Measurements from ENCODE around the gene PRRC2A. TPM values are rescaled to one million over a fixed set of nuclear protein-coding genes. Genes with fewer than 3 reads are reported as not detected.

The PRRC2A gene
- polyA plus RNA-seq, 4 donors, result 54.6 to 104 (median 74.4) TPM

DNA sequence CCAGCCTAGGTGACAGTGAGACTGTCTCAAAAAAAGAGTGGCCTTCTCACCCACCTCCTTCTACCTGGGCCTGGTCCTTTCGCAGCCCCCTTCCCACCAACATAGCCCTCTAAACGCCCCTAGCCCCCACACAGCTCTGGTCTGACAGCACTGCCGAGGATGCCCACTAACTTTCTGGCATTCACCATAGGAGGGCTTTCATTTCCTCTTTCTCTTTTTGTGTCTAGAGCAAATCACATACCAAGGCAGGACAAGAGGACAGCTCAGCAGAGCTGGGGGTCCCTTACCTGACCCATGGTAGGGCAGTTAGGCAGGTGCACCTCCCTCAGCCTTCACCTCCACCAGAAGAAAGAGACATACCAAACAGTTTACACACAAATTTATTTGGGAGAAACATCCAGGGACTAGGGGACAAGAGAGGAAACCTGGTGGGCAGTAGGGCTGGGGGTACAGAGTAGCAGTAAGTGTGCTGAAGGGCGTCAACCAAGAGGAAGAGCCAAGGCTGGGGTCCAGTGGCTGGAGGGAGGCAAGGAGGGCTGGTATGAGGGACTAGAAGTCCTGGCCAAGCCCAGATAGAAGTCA lies 55.9 kb downstream of the PRRC2A start:
- FAIRE-seq, result no peak
- WGBS, 3 donors, result 83 to 88% (median 86%) methylated on average over 4 of the region's 4 CpGs
- no peak for DNase-seq
- Histone ChIP-seq H3K27ac (ENCODE audit: low read depth in 1 of 3, low read length in 2 of 3) (no peak overlapping the region), H3K4me1 (ENCODE audit: control insufficient read depth in 3 of 3, insufficient read depth in 2 of 3, low read depth in 1 of 3, low read length in 2 of 3) (peaks cover 0 to 12% (median 4%) of the 10 kb centered on the region in 3 donors), H3K36me3 (ENCODE audit: control insufficient read depth in 3 of 3, insufficient read depth in 2 of 3, low read depth in 1 of 3, low read length in 3 of 3) (peaks cover 6 to 32% (median 6%) of the 10 kb centered on the region in 3 donors), H3K4me3 (ENCODE audit: low read depth in 1 of 3, low read length in 3 of 3) (no peak overlapping the region), H3K9me3 (ENCODE audit: control insufficient read depth in 2 of 2, insufficient read depth in 1 of 2, low read depth in 1 of 2, low read length in 1 of 2) (no peaks in the 10 kb centered on the region), H3K27me3 (ENCODE audit: control insufficient read depth in 3 of 3, insufficient read depth in 3 of 3, low read length in 3 of 3) (no peaks in the 10 kb centered on the region)

GRCh38 chr6:31676904-31677303 lies 56.4 kb downstream of the PRRC2A start:
- FAIRE-seq (no peak), DNase-seq (no peak)
- WGBS, 3 donors, result 70 to 84% (median 79%) methylated on average over 6 of the region's 6 CpGs
- H3K9me3 ChIP-seq (ENCODE audit: control insufficient read depth in 2 of 2, insufficient read depth in 1 of 2, low read depth in 1 of 2, low read length in 1 of 2), result no peaks in the 10 kb centered on the region
- no peaks in the 10 kb centered on the region for H3K27me3 ChIP-seq (ENCODE audit: control insufficient read depth in 3 of 3, insufficient read depth in 3 of 3, low read length in 3 of 3)
- peaks cover 0 to 17% (median 4%) of the 10 kb centered on the region in 3 donors for H3K4me1 ChIP-seq (ENCODE audit: control insufficient read depth in 3 of 3, insufficient read depth in 2 of 3, low read depth in 1 of 3, low read length in 2 of 3)
- no peak overlapping the region for H3K27ac ChIP-seq (ENCODE audit: low read depth in 1 of 3, low read length in 2 of 3)
- H3K4me3 ChIP-seq (ENCODE audit: low read depth in 1 of 3, low read length in 3 of 3), result no peak overlapping the region
- H3K36me3 ChIP-seq (ENCODE audit: control insufficient read depth in 3 of 3, insufficient read depth in 2 of 3, low read depth in 1 of 3, low read length in 3 of 3), result peaks cover 2 to 27% (median 3%) of the 10 kb centered on the region in 3 donors

- WGBS, 3 donors, result 74 to 81% (median 80%) methylated on average over 8 of the region's 8 CpGs
- FAIRE-seq (no peak), DNase-seq (no peak)
- no peaks in the 10 kb centered on the region for H3K9me3 ChIP-seq (ENCODE audit: control insufficient read depth in 2 of 2, insufficient read depth in 1 of 2, low read depth in 1 of 2, low read length in 1 of 2)
- H3K4me1 ChIP-seq (ENCODE audit: control insufficient read depth in 3 of 3, insufficient read depth in 2 of 3, low read depth in 1 of 3, low read length in 2 of 3), result peaks cover 0 to 20% (median 4%) of the 10 kb centered on the region in 3 donors
- no peaks in the 10 kb centered on the region for H3K27me3 ChIP-seq (ENCODE audit: control insufficient read depth in 3 of 3, insufficient read depth in 3 of 3, low read length in 3 of 3)
- no peak overlapping the region for H3K27ac ChIP-seq (ENCODE audit: low read depth in 1 of 3, low read length in 2 of 3)
- H3K36me3 ChIP-seq (ENCODE audit: control insufficient read depth in 3 of 3, insufficient read depth in 2 of 3, low read depth in 1 of 3, low read length in 3 of 3), result peaks cover 0 to 17% (median 0%) of the 10 kb centered on the region in 3 donors
- no peak overlapping the region for H3K4me3 ChIP-seq (ENCODE audit: low read depth in 1 of 3, low read length in 3 of 3)
Measured at GRCh38 chr6:31677955-31678354, 57.4 kb downstream of the PRRC2A start.

DNA sequence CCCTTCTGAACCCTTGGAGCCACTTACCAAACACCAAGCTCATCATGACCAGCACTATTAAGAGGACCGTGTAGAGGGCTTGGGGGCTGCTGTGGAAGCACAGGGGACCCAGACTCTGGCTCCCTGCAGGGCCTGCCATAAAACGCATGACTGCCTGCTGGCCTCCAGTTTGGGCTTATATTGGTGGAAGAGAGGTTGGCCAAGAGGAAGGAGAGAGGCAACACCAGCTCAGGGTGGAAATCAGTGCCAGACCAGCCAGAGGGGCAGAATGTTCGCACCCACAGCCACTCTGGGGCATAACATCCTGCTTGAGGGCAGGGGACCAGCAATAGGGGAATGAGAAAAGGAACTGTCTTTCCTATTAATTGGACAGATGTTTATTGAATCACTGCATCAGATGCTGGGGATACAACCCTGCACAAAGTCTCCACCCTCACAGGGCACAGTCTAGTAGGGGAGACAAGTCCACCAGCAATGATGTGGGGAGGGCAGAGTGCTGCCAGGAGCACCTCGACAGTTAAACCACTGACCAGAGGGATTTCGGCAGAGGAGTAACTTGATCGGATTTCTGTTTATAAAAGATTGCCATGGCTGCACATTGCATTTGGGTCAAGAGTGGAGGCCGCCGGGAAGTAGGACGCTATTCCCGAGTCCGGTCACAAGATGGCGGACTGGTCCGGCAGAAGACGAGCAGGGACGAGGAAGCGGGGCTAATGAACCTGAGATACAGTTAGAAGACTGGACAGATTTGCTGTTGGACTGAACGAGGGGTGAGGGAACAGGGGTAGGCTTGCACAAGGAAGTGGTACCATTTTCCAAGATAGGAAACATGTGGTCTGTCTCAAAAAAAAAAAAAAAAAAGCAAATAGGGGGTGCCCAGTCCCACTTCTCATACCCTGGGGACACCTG lies 60.0 kb downstream of the PRRC2A start, which contains the start of gene LY6G5C:
Gene LY6G5C (minus strand): TSS at position 842 of the 909 bp plus-strand sequence. CDS start 694 bp downstream, at position 148.
- Histone ChIP-seq H3K27ac (ENCODE audit: low read depth in 1 of 3, low read length in 2 of 3) (peak within 1 kb of the TSS; percentile 52 to 88 (median 77)), H3K4me3 (ENCODE audit: low read depth in 1 of 3, low read length in 3 of 3) (peak within 1 kb of the TSS; percentile 38 to 57 (median 45)), H3K4me1 (ENCODE audit: control insufficient read depth in 3 of 3, insufficient read depth in 2 of 3, low read depth in 1 of 3, low read length in 2 of 3) (peaks cover 0 to 33% (median 4%) of the 10 kb centered on the region in 3 donors), H3K9me3 (ENCODE audit: control insufficient read depth in 2 of 2, insufficient read depth in 1 of 2, low read depth in 1 of 2, low read length in 1 of 2) (no peaks in the 10 kb centered on the region), H3K36me3 (ENCODE audit: control insufficient read depth in 3 of 3, insufficient read depth in 2 of 3, low read depth in 1 of 3, low read length in 3 of 3) (peaks cover 0 to 23% (median 0%) of the 10 kb centered on the region in 3 donors), H3K27me3 (ENCODE audit: control insufficient read depth in 3 of 3, insufficient read depth in 3 of 3, low read length in 3 of 3) (no peaks in the 10 kb centered on the region)
- DNase-seq (peak; percentile 83 to 89), FAIRE-seq (no peak)
- 13 to 17% (median 13%) methylated on average over 17 of the region's 17 CpGs for WGBS, 3 donors

- Histone ChIP-seq H3K27me3 (ENCODE audit: control insufficient read depth in 3 of 3, insufficient read depth in 3 of 3, low read length in 3 of 3) (no peaks in the 10 kb centered on the region), H3K4me3 (ENCODE audit: low read depth in 1 of 3, low read length in 3 of 3) (peak overlapping the region; percentile 38 to 57 (median 45)), H3K27ac (ENCODE audit: low read depth in 1 of 3, low read length in 2 of 3) (peak overlapping the region; percentile 52 to 88 (median 77)), H3K9me3 (ENCODE audit: control insufficient read depth in 2 of 2, insufficient read depth in 1 of 2, low read depth in 1 of 2, low read length in 1 of 2) (no peaks in the 10 kb centered on the region), H3K4me1 (ENCODE audit: control insufficient read depth in 3 of 3, insufficient read depth in 2 of 3, low read depth in 1 of 3, low read length in 2 of 3) (peaks cover 0 to 33% (median 4%) of the 10 kb centered on the region in 3 donors), H3K36me3 (ENCODE audit: control insufficient read depth in 3 of 3, insufficient read depth in 2 of 3, low read depth in 1 of 3, low read length in 3 of 3) (peaks cover 0 to 30% (median under 1%) of the 10 kb centered on the region in 3 donors)
- no peak for FAIRE-seq
- peak; percentile 42 to 75 for DNase-seq
- WGBS, 3 donors, result 0 to 2% (median 1%) methylated on average over 20 to 40 of the region's 40 CpGs
Measured at GRCh38 chr6:31681135-31681671, 60.7 kb downstream of the PRRC2A start.

DNA sequence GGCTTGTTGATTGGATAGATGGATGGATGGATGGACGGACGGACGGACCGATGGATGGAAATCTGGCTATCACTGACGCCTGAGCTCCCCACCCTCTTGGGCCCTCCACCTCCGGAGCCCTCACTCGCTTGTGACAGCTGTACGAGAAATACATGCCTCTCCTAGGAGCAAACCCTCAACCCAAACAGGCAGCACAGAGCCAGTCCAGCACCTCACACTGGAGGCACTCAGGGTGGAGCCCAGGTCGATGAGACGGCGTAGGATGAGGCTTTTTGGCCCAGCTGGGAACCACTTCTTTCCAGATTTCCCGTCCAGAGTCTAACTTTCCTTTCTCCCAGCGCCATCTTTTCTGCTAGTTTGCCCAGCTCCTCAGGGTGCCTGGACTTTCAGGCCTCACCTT lies 63.1 kb downstream of the PRRC2A start:
- FAIRE-seq (no peak), DNase-seq (peak in 1 of 2 donors; percentile 44)
- Histone ChIP-seq H3K27ac (ENCODE audit: low read depth in 1 of 3, low read length in 2 of 3) (peak overlapping the region; percentile 49 to 88 (median 72)), H3K4me1 (ENCODE audit: control insufficient read depth in 3 of 3, insufficient read depth in 2 of 3, low read depth in 1 of 3, low read length in 2 of 3) (peaks cover 0 to 33% (median 4%) of the 10 kb centered on the region in 3 donors), H3K9me3 (ENCODE audit: control insufficient read depth in 2 of 2, insufficient read depth in 1 of 2, low read depth in 1 of 2, low read length in 1 of 2) (no peaks in the 10 kb centered on the region), H3K36me3 (ENCODE audit: control insufficient read depth in 3 of 3, insufficient read depth in 2 of 3, low read depth in 1 of 3, low read length in 3 of 3) (peaks cover 3 to 49% (median 8%) of the 10 kb centered on the region in 3 donors), H3K4me3 (ENCODE audit: low read depth in 1 of 3, low read length in 3 of 3) (peak overlapping the region in 2 of 3 donors; percentile 18 to 57), H3K27me3 (ENCODE audit: control insufficient read depth in 3 of 3, insufficient read depth in 3 of 3, low read length in 3 of 3) (no peaks in the 10 kb centered on the region)
- 43 to 65% (median 60%) methylated on average over 13 of the region's 13 CpGs for WGBS, 3 donors

DNA sequence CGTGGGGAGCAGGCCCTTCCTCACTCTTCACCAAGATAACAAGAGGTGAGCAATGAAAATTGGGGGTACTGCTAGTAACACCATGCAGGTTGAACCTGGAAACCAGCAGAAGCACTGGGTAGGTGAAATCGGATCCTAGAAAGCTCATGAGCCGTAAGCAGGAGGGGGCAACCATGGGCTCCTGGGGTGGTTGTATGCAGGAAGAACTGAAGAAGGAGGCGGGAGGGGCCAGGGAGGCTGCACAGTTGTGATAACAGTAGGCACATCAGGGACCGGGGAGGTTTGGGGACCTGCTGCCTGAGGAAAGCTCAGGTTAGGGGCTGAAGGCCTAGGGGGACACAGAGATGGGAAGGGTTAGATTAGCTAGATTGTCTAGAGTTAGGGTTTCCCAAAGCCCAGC lies 66.0 kb downstream of the PRRC2A start:
- no peak for DNase-seq
- no peaks in the 10 kb centered on the region for H3K27me3 ChIP-seq (ENCODE audit: control insufficient read depth in 3 of 3, insufficient read depth in 3 of 3, low read length in 3 of 3)
- H3K27ac ChIP-seq (ENCODE audit: low read depth in 1 of 3, low read length in 2 of 3), result no peak overlapping the region
- no peak overlapping the region for H3K4me3 ChIP-seq (ENCODE audit: low read depth in 1 of 3, low read length in 3 of 3)
- peaks cover 0 to 36% (median 0%) of the 10 kb centered on the region in 3 donors for H3K4me1 ChIP-seq (ENCODE audit: control insufficient read depth in 3 of 3, insufficient read depth in 2 of 3, low read depth in 1 of 3, low read length in 2 of 3)
- peaks cover 7 to 77% (median 8%) of the 10 kb centered on the region in 3 donors for H3K36me3 ChIP-seq (ENCODE audit: control insufficient read depth in 3 of 3, insufficient read depth in 2 of 3, low read depth in 1 of 3, low read length in 3 of 3)
- FAIRE-seq, result no peak
- whole genome bisulfite sequencing, 3 donors, result 86 to 88% (median 86%) methylated on average over 5 of the region's 5 CpGs
- H3K9me3 ChIP-seq (ENCODE audit: control insufficient read depth in 2 of 2, insufficient read depth in 1 of 2, low read depth in 1 of 2, low read length in 1 of 2), result no peaks in the 10 kb centered on the region

DNA sequence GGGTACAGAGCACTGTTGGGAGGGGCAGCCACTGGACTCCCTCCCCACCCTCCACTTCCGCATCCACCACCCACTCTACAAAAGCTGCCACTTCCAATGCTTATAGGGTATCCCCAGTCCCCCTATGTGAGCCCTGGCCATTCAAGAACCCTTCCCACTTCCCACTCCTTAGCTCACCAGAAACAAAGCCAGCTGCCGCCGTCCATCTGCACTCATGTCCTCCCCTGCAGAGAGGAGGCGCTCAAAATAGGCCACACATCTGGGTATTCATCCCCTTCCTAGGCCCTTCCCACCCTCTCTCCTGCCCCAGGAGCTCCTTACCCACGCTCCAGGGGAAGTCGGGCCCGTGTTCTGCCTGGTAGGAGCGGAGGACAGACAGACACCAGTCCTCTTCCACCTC lies 66.8 kb downstream of the PRRC2A start:
- no peak for FAIRE-seq
- Histone ChIP-seq H3K27me3 (ENCODE audit: control insufficient read depth in 3 of 3, insufficient read depth in 3 of 3, low read length in 3 of 3) (no peaks in the 10 kb centered on the region), H3K4me3 (ENCODE audit: low read depth in 1 of 3, low read length in 3 of 3) (no peak overlapping the region), H3K9me3 (ENCODE audit: control insufficient read depth in 2 of 2, insufficient read depth in 1 of 2, low read depth in 1 of 2, low read length in 1 of 2) (no peaks in the 10 kb centered on the region), H3K36me3 (ENCODE audit: control insufficient read depth in 3 of 3, insufficient read depth in 2 of 3, low read depth in 1 of 3, low read length in 3 of 3) (peaks cover 8 to 82% (median 10%) of the 10 kb centered on the region in 3 donors), H3K27ac (ENCODE audit: low read depth in 1 of 3, low read length in 2 of 3) (no peak overlapping the region), H3K4me1 (ENCODE audit: control insufficient read depth in 3 of 3, insufficient read depth in 2 of 3, low read depth in 1 of 3, low read length in 2 of 3) (peaks cover 0 to 32% (median 0%) of the 10 kb centered on the region in 3 donors)
- 86 to 94% (median 89%) methylated on average over 8 of the region's 8 CpGs for WGBS, 3 donors
- DNase-seq, result no peak

Measured in small intestine (tissue), 7 donors.